ENCODE measurements around the gene TLL1. TPM values are rescaled to one million over a fixed set of nuclear protein-coding genes. Genes with fewer than 3 reads are reported as not detected.
A peak's percentile ranks its signal among the peaks of the same experiment; 100 is the strongest.

The TLL1 gene
- total RNA-seq, 1 experiment from 2014 or later, result 5.0 TPM

DNA sequence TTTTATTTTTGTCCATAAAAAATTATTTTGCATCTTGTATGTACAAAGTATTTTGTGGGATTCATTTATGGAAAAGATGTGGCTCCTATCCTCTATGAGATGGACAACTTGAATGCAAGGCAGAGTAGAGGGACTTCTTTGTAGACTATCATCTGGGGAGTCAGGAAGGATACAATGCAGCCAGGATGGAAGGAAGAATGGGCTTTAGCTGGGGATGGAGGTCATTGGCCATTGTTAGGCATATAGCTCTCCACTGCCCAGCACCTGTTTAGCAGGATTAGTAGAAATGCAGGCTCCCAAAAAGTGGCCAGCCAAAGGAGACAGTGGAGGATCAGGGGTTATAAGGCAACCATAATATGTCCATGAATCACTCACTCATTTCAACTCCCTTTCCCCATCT, 5.1 kb upstream of the TLL1 start:
- peaks cover 10% of the 10 kb centered on the region for H3K4me1 ChIP-seq (ENCODE audit: insufficient read depth, low read length)
- no peak overlapping the region for H3K4me2 ChIP-seq (ENCODE audit: low read length)
- no peaks in the 10 kb centered on the region for H3K9me3 ChIP-seq (ENCODE audit: low read length)
- no peaks in the 10 kb centered on the region for H4K20me1 ChIP-seq (ENCODE audit: low read length)
- CTCF ChIA-PET, result no interaction called here
- BruUV-seq (replicated peaks), result no TSS peak
- H3K79me2 ChIP-seq (ENCODE audit: low read length), result no peaks in the 10 kb centered on the region
- ATAC-seq (no peak), DNase-seq (no peak)
- H3K4me3 ChIP-seq (ENCODE audit: low read length), result no peak overlapping the region
- POLR2A ChIA-PET (ENCODE audit: unreplicated experiment), result interaction anchor here (0.6 kb wide), 1 partner anchor 294 kb away, joined by 3 read pairs; no protein-coding TSS in a partner anchor
- no peak overlapping the region for H3K9ac ChIP-seq (ENCODE audit: low read length)
- H2AFZ ChIP-seq (ENCODE audit: low read length), result no peak overlapping the region
- no peaks in the 10 kb centered on the region for H3K9me2 ChIP-seq (replicated peaks; ENCODE audit: low read length)
- H3F3A ChIP-seq (ENCODE audit: low read length, unreplicated experiment), result no peaks in the 10 kb centered on the region
- H3K27me3 ChIP-seq (ENCODE audit: low read length), result no peaks in the 10 kb centered on the region
- TF ChIP-seq, protein P1, sequence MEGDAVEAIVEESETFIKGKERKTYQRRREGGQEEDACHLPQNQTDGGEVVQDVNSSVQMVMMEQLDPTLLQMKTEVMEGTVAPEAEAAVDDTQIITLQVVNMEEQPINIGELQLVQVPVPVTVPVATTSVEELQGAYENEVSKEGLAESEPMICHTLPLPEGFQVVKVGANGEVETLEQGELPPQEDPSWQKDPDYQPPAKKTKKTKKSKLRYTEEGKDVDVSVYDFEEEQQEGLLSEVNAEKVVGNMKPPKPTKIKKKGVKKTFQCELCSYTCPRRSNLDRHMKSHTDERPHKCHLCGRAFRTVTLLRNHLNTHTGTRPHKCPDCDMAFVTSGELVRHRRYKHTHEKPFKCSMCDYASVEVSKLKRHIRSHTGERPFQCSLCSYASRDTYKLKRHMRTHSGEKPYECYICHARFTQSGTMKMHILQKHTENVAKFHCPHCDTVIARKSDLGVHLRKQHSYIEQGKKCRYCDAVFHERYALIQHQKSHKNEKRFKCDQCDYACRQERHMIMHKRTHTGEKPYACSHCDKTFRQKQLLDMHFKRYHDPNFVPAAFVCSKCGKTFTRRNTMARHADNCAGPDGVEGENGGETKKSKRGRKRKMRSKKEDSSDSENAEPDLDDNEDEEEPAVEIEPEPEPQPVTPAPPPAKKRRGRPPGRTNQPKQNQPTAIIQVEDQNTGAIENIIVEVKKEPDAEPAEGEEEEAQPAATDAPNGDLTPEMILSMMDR (conservative IDR thresholded peaks at IDR 0.05; ENCODE audit: low read depth, low read length), result no peak
- no peak for TF ChIP-seq EZH2 (IDR thresholded peaks at IDR 0.05; ENCODE audit: low read length, unreplicated experiment)
- no peak for TF ChIP-seq EZH2phosphoT487 (IDR thresholded peaks at IDR 0.05; ENCODE audit: borderline replicate concordance, low read length)
- no peaks in the 10 kb centered on the region for H3K36me3 ChIP-seq (ENCODE audit: low read depth, low read length)
- H3K27ac ChIP-seq (ENCODE audit: low read length), result no peak overlapping the region
- intact Hi-C loops (cut with micrococcal nuclease), result no loop called here

DNA sequence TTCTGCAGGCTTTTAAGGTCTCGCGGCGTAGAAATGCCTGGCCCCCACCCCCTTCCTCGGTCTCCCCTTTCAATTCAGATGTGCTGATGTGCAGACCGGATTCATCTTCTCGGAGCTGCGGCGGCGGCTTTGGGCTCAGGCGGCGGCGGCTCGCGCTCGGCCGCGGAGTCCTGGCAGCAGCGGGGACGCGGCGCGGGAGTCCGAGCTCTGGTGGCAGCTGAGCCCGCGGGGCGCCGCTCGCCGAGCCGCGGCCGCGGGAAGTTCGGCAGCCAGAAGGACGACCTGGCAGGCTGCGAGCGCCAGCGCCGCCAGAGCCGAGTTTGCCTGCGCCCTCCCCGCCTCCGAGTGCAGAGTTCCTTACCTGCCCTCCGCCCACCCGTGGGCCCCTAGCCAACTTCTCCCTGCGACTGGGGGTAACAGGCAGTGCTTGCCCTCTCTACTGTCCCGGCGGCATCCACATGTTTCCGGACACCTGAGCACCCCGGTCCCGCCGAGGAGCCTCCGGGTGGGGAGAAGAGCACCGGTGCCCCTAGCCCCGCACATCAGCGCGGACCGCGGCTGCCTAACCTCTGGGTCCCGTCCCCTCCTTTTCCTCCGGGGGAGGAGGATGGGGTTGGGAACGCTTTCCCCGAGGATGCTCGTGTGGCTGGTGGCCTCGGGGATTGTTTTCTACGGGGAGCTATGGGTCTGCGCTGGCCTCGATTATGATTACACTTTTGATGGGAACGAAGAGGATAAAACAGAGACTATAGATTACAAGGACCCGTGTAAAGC, 448 bp downstream of the TLL1 start:
- peak; percentile 44 for DNase-seq
- H3K27ac ChIP-seq (ENCODE audit: low read length), result peak overlapping the region; percentile 28; the same call in 1 of the 2 replicates
- H4K20me1 ChIP-seq (ENCODE audit: low read length), result no peaks in the 10 kb centered on the region
- no TSS peak for BruUV-seq (replicated peaks)
- intact Hi-C loops (cut with micrococcal nuclease), result loop anchor here (1.0 to 5.0 kb wide), 5 partner anchors 141 to 219 kb away; no protein-coding TSS in a partner anchor
- H3K36me3 ChIP-seq (ENCODE audit: low read depth, low read length), result no peaks in the 10 kb centered on the region
- peak overlapping the region; percentile 89 for H3K4me3 ChIP-seq (ENCODE audit: low read length)
- ChIA-PET CTCF (no interaction called here), POLR2A (ENCODE audit: unreplicated experiment) (no interaction called here)
- H3K9me2 ChIP-seq (replicated peaks; ENCODE audit: low read length), result no peaks in the 10 kb centered on the region
- ATAC-seq, result peak; percentile 34
- TF ChIP-seq EZH2phosphoT487 (IDR thresholded peaks at IDR 0.05; ENCODE audit: borderline replicate concordance, low read length) (no peak), EZH2 (IDR thresholded peaks at IDR 0.05; ENCODE audit: low read length, unreplicated experiment) (no peak)
- TF ChIP-seq, protein P1 (conservative IDR thresholded peaks at IDR 0.05; ENCODE audit: low read depth, low read length), result no peak
- H3K79me2 ChIP-seq (ENCODE audit: low read length), result peaks cover 10% of the 10 kb centered on the region; the same call in 1 of the 2 replicates
- no peaks in the 10 kb centered on the region for H3K27me3 ChIP-seq (ENCODE audit: low read length)
- peaks cover 29% of the 10 kb centered on the region for H3K4me1 ChIP-seq (ENCODE audit: insufficient read depth, low read length)
- H3K9ac ChIP-seq (ENCODE audit: low read length), result peak overlapping the region; percentile 65
- no peaks in the 10 kb centered on the region for H3F3A ChIP-seq (ENCODE audit: low read length, unreplicated experiment)
- no peaks in the 10 kb centered on the region for H3K9me3 ChIP-seq (ENCODE audit: low read length)
- H2AFZ ChIP-seq (ENCODE audit: low read length), result peak overlapping the region; percentile 99
- peak overlapping the region; percentile 96 for H3K4me2 ChIP-seq (ENCODE audit: low read length)
